Cardiac fibroblast (primary cell): Measurements from ENCODE around the gene PFDN5.

Source experiments
- DNase-seq, 2 donors: peaks; one replicate each; pipeline versions ENCODE4 v3.0.0 to v3.0.0-alpha.2; 2010; ENCODE audit warnings: low read depth in 2 of 2
- H3K4me3 ChIP-seq, 2 donors: replicated peaks in 1 of 2; 1 replicate in 1 of 2; 2 replicates in 1 of 2; pipeline ENCODE4 v1.5.1; 2011; ENCODE audit warnings: low read depth in 2 of 2, low read length in 2 of 2, mild to moderate bottlenecking in 2 of 2, moderate library complexity in 1 of 2
- CTCF ChIP-seq: IDR thresholded peaks from one replicate; pipeline ENCODE4 v1.5.1; 2011; ENCODE audit warnings: low read depth, mild to moderate bottlenecking, low read length, inconsistent platforms

Gene PFDN5

DNA sequence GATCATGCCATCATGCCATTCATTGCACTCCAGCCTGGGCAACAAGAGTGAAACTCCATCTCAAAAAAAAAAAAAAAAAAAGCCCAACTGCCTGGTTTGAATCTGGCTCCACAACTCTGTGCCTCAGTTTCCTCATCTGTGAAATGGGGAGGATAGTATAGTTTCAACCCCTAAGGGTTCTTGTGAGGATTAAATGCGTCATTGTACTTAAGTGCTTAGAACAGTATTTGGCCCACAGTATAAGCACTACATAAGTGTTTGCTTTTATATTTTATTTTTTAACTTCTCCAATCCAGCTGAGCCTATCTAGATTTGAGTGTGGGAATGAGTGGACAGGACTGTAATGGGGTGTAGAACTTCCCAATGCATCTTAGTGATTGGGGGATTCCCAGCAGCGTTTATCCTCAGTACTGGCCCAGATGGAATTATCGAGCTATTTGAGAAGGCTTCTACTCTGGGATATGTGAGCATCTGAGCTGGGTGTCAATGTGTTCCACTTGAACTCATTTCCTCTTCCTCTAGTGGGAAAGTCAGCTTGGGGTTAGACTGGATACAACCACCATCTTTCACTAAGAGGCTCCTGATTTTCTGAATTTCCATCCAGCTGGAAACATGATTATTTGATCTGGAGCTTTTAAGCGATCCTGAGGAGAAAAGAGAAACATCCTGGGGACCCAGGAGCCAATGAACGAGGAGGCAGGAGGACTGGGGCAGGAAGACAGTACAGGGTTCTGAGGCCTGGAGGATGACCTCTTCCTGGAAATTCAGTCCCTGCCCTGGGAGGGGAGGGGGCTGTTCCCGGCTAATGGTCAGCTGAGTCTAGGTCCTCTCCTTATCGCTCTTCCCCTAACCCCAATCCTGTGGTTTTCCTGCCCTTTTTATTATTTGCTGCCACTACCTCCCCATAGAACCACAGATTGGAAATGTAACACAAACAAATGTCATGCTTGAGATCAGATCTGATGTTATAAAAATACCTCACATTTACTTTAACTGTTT, 36.5 kb upstream of the PFDN5 start:
- DNase-seq = no peak
- no peak for TF ChIP-seq CTCF
- no peak overlapping the region for H3K4me3 ChIP-seq

GRCh38 chr12:53259891-53260290, 35.5 kb upstream of the PFDN5 start:
- no peak for DNase-seq
- H3K4me3 ChIP-seq = no peak overlapping the region
- no peak for TF ChIP-seq CTCF

GRCh38 chr12:53265783-53266182, 29.6 kb upstream of the PFDN5 start:
- DNase-seq = no peak
- TF ChIP-seq CTCF = no peak
- H3K4me3 ChIP-seq = no peak overlapping the region

DNA sequence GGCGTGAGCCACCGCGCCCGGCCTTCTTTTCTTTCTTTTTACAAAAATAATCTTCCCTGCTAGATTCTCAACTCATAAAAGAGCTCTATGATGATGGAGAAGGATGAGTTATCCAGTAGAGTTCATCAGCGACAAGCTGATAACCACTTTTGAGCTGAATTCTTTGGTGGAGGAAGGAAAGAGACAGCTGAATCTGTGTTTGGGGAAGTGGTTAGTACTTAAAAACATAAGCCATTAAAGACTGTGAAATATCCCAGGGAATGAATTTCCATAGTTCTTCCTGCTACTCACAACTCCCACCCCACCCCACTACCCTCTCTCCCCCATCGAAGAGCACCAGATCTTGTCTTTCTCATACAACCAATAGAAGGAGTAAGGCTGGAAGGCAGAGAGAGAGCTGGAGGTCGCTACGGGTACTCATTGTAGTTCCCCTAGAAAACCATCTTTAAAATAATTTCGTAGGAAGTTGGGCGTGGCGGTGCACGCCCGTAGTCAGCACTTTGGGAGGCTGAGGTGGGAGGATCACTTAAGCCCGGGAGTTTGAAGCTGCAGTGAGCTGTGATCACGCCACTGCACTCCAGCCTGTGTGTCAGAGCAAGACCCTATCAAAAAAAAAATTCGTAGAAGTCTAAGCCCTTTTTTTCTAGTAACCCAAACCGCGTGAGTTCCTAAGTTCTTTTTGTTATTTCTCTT, 27.9 kb upstream of the PFDN5 start:
- DNase-seq = no peak
- H3K4me3 ChIP-seq = peak overlapping the region; percentile 78 to 82
- no peak for TF ChIP-seq CTCF

GRCh38 chr12:53267999-53268629, 27.2 kb upstream of the PFDN5 start, which contains the start of gene ESPL1:
Gene ESPL1, plus strand, starts transcription at chr12:53268299. Its CDS starts 468 bp downstream, at chr12:53268767.
- H3K4me3 ChIP-seq = peak within 1 kb of the TSS; percentile 78 to 82
- DNase-seq = peak; percentile 76 to 79
- TF ChIP-seq CTCF = peak; percentile 19
